ENCODE data around the gene PARVB.

PARVB gene

GRCh38 chr22:43996170-43996980, 27.7 kb upstream of the PARVB start:
- TF ChIP-seq CTCF (conservative IDR thresholded peaks at IDR 0.05; ENCODE audit: low read length): no peak
- H3K4me3 ChIP-seq (ENCODE audit: low read length): no peak overlapping the region
- DNase-seq (ENCODE audit: low read depth): no peak

GRCh38 chr22:43996981-43997265, 27.2 kb upstream of the PARVB start:
- no peak for TF ChIP-seq CTCF (conservative IDR thresholded peaks at IDR 0.05; ENCODE audit: low read length)
- no peak for DNase-seq (ENCODE audit: low read depth)
- H3K4me3 ChIP-seq (ENCODE audit: low read length): no peak overlapping the region

- no peak for TF ChIP-seq CTCF (conservative IDR thresholded peaks at IDR 0.05; ENCODE audit: low read length)
- H3K4me3 ChIP-seq (ENCODE audit: low read length): no peak overlapping the region
- DNase-seq (ENCODE audit: low read depth): no peak
Observed at GRCh38 chr22:43998679-43999264, 25.3 kb upstream of the PARVB start.

- no peak for DNase-seq (ENCODE audit: low read depth)
- no peak for TF ChIP-seq CTCF (conservative IDR thresholded peaks at IDR 0.05; ENCODE audit: low read length)
Observed at GRCh38 chr22:43999378-43999777, 24.7 kb upstream of the PARVB start.

GRCh38 chr22:44000123-44000522, 24.0 kb upstream of the PARVB start:
- no peak overlapping the region for H3K4me3 ChIP-seq (ENCODE audit: low read length)
- TF ChIP-seq CTCF (conservative IDR thresholded peaks at IDR 0.05; ENCODE audit: low read length): no peak
- DNase-seq (ENCODE audit: low read depth): no peak

More at GRCh38 chr22:43999378-43999777, 24.7 kb upstream of the PARVB start:
- no peak overlapping the region for H3K4me3 ChIP-seq (ENCODE audit: low read length)

GRCh38 chr22:44001521-44001920, 22.6 kb upstream of the PARVB start:
- no peak for TF ChIP-seq CTCF (conservative IDR thresholded peaks at IDR 0.05; ENCODE audit: low read length)
- H3K4me3 ChIP-seq (ENCODE audit: low read length): no peak overlapping the region
- DNase-seq (ENCODE audit: low read depth): no peak

- H3K4me3 ChIP-seq (ENCODE audit: low read length): no peak overlapping the region
- no peak for DNase-seq (ENCODE audit: low read depth)
- no peak for TF ChIP-seq CTCF (conservative IDR thresholded peaks at IDR 0.05; ENCODE audit: low read length)
Observed at GRCh38 chr22:44002324-44002723, 21.8 kb upstream of the PARVB start.
